NOMO-1 treated with DMSO at 0.1 percent for 48 hours (cell line): ENCODE measurements around the gene MCTP2.

ENCODE experiments used
- DNase-seq: peaks from one replicate; lab custom pipeline; 2025; ENCODE audit not compliant: unreplicated experiment; lab: John Stamatoyannopoulos, UW

Gene MCTP2

GRCh38 chr15:94296717-94297116, 65.4 kb downstream of the MCTP2 start:
- no peak for DNase-seq

DNA sequence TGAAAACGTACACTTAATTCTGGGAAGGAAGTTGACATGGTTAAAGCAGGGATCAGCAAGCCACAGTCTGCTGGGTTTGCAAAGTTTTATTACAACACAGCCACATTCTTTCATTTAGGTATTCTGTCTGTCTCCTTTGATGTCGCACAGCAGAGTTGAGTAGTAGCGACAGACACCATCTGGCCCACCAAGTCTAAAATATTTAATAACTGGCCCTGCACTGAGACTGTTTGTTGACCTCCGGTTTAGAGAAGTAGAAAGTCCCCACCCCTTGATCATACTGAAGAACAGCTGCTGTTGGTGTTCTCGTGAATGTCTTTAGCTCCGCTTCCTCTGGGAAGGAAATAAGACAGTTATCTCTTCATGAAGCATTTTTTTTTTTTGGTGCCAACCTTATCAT, 66.2 kb downstream of the MCTP2 start:
- peak; percentile 41 for DNase-seq

GRCh38 chr15:94298364-94298763, 67.0 kb downstream of the MCTP2 start:
- DNase-seq, result no peak

- no peak for DNase-seq
Measured at GRCh38 chr15:94300612-94301011, 69.3 kb downstream of the MCTP2 start.

DNA sequence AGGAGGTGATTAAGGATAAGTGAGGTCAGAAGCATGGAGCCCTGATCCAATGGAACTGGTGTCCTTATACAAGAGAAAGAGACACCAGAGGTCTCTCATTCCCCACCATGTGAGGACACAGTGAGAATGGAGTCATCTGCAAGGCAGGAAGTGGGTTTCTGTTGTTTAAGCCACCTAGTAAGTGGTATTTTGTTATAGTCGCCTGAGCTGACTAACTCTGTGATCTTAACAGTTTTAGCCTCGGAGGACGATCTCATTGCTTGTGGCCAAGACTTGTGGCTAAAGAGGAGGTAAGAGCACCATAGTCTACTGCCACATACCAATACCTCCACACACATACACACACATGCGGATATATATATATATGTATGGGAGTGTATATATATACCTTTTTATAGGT, 73.8 kb downstream of the MCTP2 start:
- no peak for DNase-seq

DNA sequence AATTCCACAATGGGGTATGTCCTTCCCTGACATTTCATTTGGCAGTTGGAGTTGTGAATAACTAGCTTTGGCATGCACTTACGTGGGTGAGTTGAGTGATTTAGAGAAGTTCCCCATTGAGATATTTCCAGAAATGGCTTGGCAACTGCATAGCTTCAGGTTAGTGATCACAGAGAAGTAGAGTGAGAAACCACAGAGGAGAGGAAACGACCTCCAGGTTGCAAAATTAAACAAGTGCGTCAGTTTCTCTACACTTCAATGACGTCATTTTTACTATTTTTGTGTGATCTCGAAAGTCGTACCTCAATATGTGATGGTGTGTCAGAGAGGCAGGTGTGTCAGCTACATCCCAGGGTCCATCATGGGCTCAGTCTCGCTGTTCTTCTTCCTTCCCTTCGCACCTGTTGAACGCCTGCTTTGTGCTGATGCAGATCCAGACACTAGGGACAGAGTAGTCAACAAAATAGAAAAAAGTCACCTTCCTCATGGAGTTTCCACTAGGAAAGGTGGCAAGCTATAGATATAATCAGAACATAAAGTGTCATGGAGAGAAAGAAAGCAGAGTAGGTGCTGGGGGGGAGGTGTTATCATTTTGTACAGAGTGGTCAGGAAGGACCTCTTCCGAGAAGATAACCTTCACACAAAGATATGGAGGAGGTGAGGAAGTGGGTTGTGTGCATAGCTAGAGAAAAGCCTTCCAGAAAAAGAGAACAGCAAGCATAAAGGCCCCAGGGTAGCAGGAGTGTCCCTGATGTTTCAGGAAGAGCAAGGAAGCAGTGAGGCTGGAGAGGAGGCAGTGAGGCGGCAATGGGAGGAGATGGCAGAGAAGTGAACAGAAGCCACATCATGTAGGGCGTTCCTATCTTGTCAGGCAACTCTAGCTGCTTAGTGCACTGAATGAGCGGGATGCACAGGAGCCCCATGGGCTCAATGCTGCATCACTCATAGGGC, 75.6 kb downstream of the MCTP2 start:
- peak; percentile 50 for DNase-seq

DNA sequence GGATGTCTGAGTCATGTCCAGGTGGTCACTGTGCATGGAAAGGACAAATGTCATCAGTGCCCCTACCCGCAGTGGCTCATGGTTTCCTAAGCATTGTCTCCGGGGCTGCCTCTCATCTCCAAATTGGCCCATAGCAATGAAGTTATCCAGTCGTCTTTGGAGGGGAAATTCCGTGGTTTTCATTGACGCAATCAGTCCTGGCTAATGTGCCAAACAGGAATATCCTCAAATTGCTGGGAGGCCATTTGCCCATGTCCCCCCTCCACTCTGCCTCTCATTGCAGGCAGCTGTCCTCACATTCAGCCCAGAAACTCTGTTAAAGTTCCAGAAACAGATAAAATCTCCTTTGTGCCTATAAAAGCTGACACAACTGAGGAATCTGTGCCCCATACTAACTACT, 81.6 kb downstream of the MCTP2 start:
- no peak for DNase-seq

DNA sequence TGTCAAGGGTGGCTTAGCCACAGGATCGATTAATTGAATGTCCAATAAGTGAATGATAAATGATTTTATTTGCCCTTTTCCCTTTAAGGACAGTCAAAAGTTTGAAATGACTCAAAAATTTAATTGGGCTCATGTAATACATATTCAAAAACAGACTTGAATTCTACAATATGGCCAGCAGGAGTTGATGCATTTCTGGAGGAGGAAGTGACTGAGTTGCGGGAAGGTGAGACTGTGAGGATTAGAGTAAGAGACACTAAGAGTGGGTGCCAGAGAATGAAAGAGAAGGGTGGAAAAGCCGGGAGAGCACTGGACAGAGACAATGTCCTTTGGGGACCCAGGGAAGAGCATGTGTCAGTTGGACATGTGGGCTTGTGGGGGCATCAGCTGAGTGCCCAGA, 83.3 kb downstream of the MCTP2 start:
- DNase-seq, result no peak

DNA sequence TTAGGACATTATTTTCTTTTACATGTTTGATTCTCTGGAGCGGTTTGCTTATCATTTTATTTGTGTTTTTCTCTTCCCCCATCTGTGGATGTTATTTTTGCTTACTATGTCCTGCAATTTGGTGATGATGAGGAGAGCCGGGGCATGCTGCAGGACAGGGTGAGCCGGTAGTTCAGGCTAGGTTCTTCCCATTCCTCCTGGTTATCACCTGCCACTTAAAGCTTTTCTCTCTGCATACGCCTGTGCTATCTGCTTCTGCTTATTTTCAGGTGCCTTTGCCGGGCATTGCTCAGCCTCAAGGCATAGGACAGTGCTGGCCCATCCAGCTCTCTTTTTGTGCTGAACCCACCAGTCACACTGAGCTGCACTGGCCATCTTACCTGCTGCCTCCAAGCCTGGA, 85.8 kb downstream of the MCTP2 start:
- DNase-seq, result no peak

DNA sequence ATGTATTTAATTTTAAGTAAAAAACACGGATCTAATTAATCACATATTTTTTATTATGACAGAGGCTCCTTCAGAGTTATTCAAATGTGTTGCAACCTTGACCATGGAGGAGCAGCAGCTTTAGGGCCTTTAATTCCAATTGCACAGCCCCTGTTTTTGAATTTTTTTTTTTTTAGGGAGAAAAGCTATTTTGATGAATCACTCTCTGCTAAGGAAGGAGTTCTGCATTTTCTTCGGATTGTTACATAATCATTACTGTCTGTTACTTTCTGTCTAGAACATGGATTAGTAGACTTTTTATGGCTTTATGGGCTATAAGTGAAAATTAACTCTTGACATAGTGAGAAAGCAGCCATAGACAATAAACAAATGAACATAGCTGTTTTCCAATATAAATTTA, 90.8 kb downstream of the MCTP2 start:
- DNase-seq, result peak; percentile 68

DNA sequence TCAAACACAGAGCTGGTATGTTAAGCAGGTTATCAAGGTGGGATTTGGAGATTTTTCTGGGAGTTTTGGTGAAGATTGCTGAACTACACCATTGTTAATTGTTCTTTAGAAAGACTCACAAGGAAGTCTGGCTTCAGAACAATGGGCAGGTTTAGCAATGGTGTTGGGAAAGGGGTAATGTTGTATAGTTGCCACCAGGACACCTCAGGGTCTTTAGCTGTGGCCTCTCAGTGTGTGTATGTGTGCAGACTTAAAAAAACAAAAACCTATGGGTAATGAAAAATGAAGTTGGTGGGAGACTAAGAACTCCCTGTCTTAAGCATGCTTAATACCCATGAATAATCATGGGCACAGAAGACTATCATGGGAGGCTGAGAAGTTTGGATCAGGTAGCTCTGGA, 91.7 kb downstream of the MCTP2 start:
- DNase-seq, result no peak

GRCh38 chr15:94324117-94324826, 92.9 kb downstream of the MCTP2 start:
- DNase-seq, result peak; percentile 79

DNA sequence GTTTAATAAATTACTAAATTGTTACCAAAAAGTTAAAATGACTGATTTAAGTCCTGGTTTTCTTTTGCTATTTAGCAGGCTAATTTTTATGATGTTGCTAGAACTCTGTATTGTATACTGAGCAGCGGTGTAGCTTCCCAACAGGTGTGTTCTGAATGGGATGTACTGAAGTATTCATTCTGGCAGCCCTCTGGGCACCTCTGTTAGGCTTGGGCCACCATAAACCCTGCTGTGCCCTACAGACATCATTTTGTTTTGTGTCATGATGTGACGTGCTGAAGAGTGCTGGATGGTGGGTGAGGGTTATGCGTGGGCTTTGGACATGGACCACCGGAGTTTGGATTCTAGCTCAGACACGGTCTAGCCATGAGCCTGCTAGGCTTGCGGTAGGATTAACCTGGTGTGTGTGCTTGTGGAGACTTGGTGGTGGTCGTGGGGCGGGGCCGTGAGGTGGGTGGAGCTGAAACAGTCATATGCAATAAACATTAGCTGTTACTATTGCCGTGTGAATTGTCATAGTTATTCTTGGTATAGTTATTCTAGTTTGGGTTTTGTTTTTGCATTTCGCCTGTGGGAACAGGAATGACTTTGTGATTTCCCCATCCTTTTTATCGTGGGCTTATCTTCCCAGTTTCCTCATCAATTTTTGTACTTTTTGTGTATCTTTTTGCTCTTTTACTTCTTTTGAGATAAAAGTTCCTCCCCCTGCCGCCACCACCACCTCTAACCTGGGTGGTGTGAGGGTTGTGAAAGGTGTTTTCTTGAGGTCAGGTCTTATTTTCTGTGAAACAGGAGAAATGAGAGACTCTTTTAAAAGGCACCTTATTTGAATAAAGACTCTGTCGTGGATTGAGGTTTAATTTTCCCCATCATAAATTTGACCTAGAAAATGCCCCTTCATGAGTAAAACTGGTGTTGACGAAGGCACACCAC, 93.7 kb downstream of the MCTP2 start:
- no peak for DNase-seq

DNA sequence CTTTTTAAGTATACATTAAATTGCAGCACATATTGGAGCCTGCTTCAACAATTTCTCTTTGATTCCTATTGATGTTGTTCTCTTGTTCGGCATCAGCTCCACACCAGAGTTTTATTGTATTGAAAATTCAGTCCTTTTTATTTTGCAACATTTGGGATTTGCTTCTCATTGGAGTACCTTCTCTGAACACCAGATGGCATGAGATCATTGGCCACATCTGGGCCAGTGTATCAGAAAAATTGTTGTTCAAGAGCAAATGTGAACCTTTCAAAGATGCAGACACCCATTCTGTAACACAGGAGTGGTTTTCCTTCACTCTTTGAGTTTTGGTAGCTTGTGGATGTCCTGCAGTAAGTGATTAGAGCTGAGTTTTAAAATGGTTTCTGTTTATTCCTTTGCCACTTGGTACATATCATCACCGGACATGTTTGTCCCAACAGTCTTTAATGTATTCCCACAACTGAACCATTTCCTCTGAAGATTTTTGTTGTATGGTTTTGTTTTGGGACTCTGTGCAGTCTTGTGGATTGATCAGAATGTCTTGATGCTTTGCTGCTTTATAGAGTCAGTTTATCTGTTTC, 96.1 kb downstream of the MCTP2 start:
- DNase-seq, result peak; percentile 43

DNA sequence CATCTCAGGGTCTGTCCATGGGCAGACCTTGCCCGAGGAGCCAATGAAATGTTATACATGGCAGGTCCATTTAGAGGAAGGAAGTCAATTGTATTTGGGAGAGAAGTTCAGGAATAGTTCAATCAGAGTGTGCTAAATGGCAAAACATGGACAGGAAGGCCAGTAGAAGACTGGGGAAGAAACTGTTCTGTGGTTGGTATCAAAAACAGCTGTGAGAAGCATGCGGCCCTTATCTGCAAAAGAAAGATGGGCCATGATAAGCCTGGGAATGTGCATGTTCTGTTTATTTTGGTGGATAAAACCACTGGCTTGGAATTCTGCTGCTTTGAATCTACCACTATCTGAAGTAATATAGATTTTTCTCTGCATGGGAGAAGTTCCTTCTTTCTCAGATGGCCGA, 100.4 kb downstream of the MCTP2 start:
- DNase-seq, result no peak

DNA sequence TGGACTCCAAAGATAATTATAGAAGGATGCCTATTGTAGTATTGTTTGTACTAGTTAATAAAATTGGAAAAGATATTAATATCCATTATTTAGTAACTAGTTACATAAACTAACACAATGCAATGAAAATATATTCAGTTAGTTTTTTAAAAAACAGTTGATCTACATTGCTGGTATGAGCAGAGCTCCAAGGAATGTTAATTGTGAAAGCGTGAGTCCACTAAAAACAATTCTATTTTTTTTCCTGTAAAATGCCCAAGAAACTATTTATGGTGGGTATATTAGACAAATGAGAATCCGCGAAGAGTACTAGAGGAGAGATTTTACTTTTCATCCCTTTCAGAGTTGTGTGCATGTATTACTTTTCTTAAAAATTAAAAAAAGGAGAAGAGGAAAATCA, 104.3 kb downstream of the MCTP2 start:
- no peak for DNase-seq

GRCh38 chr15:94336817-94337467, 105.6 kb downstream of the MCTP2 start:
- DNase-seq, result no peak

DNA sequence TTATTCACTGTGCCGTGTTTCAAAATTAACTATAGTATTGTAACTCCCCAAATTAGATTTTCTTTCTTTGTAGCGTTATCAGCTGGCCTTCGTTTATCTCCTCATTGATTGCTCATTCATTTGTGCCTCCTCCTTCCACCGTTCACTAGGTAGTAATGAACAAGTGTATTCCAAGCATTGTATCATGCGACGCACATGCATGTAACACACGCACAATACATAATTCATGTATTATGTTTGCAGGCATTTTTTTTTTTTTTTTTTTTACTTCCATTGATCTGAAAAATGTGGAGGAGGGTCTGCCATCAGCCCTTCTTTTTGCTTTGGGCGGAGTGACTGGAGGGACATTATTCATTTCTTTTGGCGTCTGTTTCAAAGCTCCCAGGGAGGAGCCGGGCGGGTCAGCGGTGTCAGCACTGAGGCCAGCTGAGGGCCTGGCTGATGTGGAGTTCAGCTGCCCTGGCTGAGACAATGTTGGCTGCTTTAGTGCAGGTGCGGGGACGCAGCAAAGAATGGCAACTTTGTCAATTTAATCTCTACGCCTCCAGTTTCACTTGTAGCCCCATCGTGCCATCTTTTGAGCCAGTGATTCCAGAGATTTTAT, 107.0 kb downstream of the MCTP2 start:
- no peak for DNase-seq

DNA sequence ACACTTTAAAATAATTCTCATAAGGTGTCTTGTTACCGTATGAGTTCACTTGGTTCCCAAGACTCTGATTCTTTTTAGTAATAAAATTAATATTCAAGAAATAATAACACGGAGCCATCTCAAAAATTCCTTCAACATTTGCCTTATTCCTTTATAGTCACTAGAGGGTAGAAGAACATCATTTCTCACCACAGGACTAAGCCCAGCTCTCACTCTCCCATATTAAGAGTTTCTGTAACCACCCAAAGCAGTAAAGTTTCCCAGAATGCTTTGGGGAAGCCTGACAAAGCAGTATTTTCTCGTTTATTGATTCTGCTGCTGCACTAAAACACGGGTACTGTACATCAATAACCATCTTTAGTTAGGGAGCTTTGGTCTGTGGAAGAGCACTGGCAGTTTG, 114.9 kb downstream of the MCTP2 start:
- no peak for DNase-seq

- no peak for DNase-seq
Measured at GRCh38 chr15:94348084-94348483, 116.7 kb downstream of the MCTP2 start.
